GM21515 (cell line): ENCODE results near the gene CHMP6.
"Not testable (repeated sequence)": the region's sequence is repeated elsewhere in the genome, so short reads cannot be mapped to it uniquely, and the experiment has no call there.

Experiments used
- ATAC-seq: cut with Tn5 transposase; IDR thresholded peaks from one replicate; pipeline ENCODE4 v1.9.1; 2021; ENCODE audit not compliant: unreplicated experiment

The CHMP6 gene

GRCh38 chr17:81011951-81012350, 20.3 kb downstream of the CHMP6 start:
- ATAC-seq, result no peak

GRCh38 chr17:81012574-81013447, 21.2 kb downstream of the CHMP6 start:
- ATAC-seq, result no peak

- ATAC-seq, result no peak
These were observed 22.0 kb downstream of the CHMP6 start for GRCh38 chr17:81013642-81014041.

- ATAC-seq, result no peak
These were observed 23.5 kb downstream of the CHMP6 start for GRCh38 chr17:81015136-81015535.

- ATAC-seq, result no peak
These were observed 24.9 kb downstream of the CHMP6 start for GRCh38 chr17:81016575-81016974.

- ATAC-seq, result not testable (repeated sequence)
These were observed 25.7 kb downstream of the CHMP6 start for GRCh38 chr17:81017330-81017729.

GRCh38 chr17:81018044-81018802, 26.6 kb downstream of the CHMP6 start:
- ATAC-seq, result no peak

- no peak for ATAC-seq
These were observed 28.2 kb downstream of the CHMP6 start for GRCh38 chr17:81019563-81020442.

GRCh38 chr17:81020443-81020766, 28.8 kb downstream of the CHMP6 start:
- ATAC-seq, result no peak

- no peak for ATAC-seq
These were observed 29.3 kb downstream of the CHMP6 start for GRCh38 chr17:81020767-81021497.

- ATAC-seq, result no peak
These were observed 30.1 kb downstream of the CHMP6 start for GRCh38 chr17:81021531-81022343.

- ATAC-seq, result no peak
These were observed 30.7 kb downstream of the CHMP6 start for GRCh38 chr17:81022344-81022676.

- ATAC-seq, result no peak
These were observed 33.6 kb downstream of the CHMP6 start for GRCh38 chr17:81025065-81025740.

GRCh38 chr17:81025741-81026129, 34.1 kb downstream of the CHMP6 start:
- no peak for ATAC-seq

GRCh38 chr17:81026266-81027036, 34.8 kb downstream of the CHMP6 start:
- no peak for ATAC-seq

GRCh38 chr17:81027038-81027437, 35.4 kb downstream of the CHMP6 start:
- no peak for ATAC-seq

- no peak for ATAC-seq
These were observed 36.2 kb downstream of the CHMP6 start for GRCh38 chr17:81027591-81028505.

GRCh38 chr17:81028506-81028858, 36.8 kb downstream of the CHMP6 start:
- ATAC-seq, result no peak
